GM12878 (cell line): ENCODE data around the gene SLC29A2. TPM values are rescaled to one million over a fixed set of nuclear protein-coding genes. Genes with fewer than 3 reads are reported as not detected.

Source experiments
- ATAC-seq: fragments of 200-7000 bp; cut with Tn5 transposase; 3 replicates; pipeline ENCODE4 v1.9.1; 2020; ENCODE audit warnings: mild to moderate bottlenecking, moderate library complexity
- BruUV-seq: library from RNA; stranded (reverse); fragments of 400-500 nt; replicated peaks from 2 replicates; lab custom pipeline; 2021; lab: Mats Ljungman, UMichigan
- CTCF ChIA-PET: fragments of 300-600 bp; sonication (Branson Sonifier 250); formaldehyde crosslinking; extraction: SDS; loops from one replicate; lab custom pipeline; 2021; ENCODE audit warnings: inconsistent platforms; lab: Yijun Ruan, JAX
- POLR2A ChIA-PET: fragments of 350-600 bp; formaldehyde crosslinking; extraction: SDS; loops from one replicate; lab custom pipeline; 2021; ENCODE audit warnings: inconsistent platforms; lab: Charles Lee
- RAD21 ChIA-PET: fragments of 300-600 bp; sonication (Branson Sonifier 250); formaldehyde crosslinking; loops from one replicate; lab custom pipeline; 2023; ENCODE audit warnings: antibody characterized with exemption; ENCODE audit not compliant: unreplicated experiment; lab: Charles Lee
- SMC1A ChIA-PET: fragments of 300-600 bp; sonication (Branson Sonifier 250); formaldehyde crosslinking; loops from one replicate; lab custom pipeline; 2023; ENCODE audit not compliant: unreplicated experiment, uncharacterized antibody; lab: Charles Lee
- DNase-seq: peaks from one replicate; pipeline ENCODE4 v3.0.0-alpha.2; 2011; ENCODE audit warnings: low read depth, low spot score
- FAIRE-seq: peaks from 3 replicates; lab custom pipeline; 2011; peaks lifted over from hg19 to GRCh38; lab: Jason Lieb, UNC
- H2AFZ ChIP-seq: 2 replicates; pipeline ENCODE4 v1.6.0; 2011; ENCODE audit warnings: low read depth, low read length, control low read depth; ENCODE audit not compliant: control insufficient read depth
- H3K27ac ChIP-seq: 2 replicates; pipeline ENCODE4 v1.5.1; 2011; ENCODE audit warnings: control low read depth; ENCODE audit not compliant: control insufficient read depth, insufficient read depth
- H3K27me3 ChIP-seq, 2 experiments: replicated peaks in 1 of 2; 2 replicates each; pipeline versions ENCODE4 v1.6.0 to v1.6.1; 2011; ENCODE audit warnings: low read length in 1 of 2; ENCODE audit not compliant: control insufficient read depth in 2 of 2, insufficient read depth in 2 of 2
- H3K36me3 ChIP-seq, 2 experiments: 2 replicates each; pipeline ENCODE4 v1.5.1; 2011; ENCODE audit warnings: low read length in 1 of 2; ENCODE audit not compliant: control insufficient read depth in 2 of 2, insufficient read depth in 2 of 2
- H3K4me1 ChIP-seq: 2 replicates; pipeline ENCODE4 v1.6.1; 2011; ENCODE audit warnings: mild to moderate bottlenecking, low read length, moderate library complexity, mixed read lengths; ENCODE audit not compliant: control insufficient read depth, insufficient read depth
- H3K4me2 ChIP-seq: 2 replicates; pipeline ENCODE4 v1.6.0; 2011; ENCODE audit warnings: control low read depth; ENCODE audit not compliant: control insufficient read depth, insufficient read depth
- H3K4me3 ChIP-seq: fragments of 200-600 bp; sonication (generic); 2 replicates; pipeline ENCODE4 v1.5.1; 2016
- H3K79me2 ChIP-seq: 2 replicates; pipeline ENCODE4 v1.6.0; 2011; ENCODE audit warnings: low read length; ENCODE audit not compliant: control insufficient read depth, insufficient read depth
- H3K9ac ChIP-seq: 2 replicates; pipeline ENCODE4 v1.8.0; 2011; ENCODE audit warnings: low read length, control low read depth, mixed read lengths; ENCODE audit not compliant: control insufficient read depth, insufficient read depth
- H3K9me3 ChIP-seq: replicated peaks from 3 replicates; pipeline ENCODE4 v1.5.1; 2011; ENCODE audit warnings: mild to moderate bottlenecking, low read length; ENCODE audit not compliant: control insufficient read depth, insufficient read depth
- H4K20me1 ChIP-seq: 2 replicates; pipeline ENCODE4 v1.6.0; 2011; ENCODE audit not compliant: control insufficient read depth, insufficient read depth
- ASH2L ChIP-seq: fragments of 300-600, 200-600 bp; sonication (generic); IDR thresholded peaks from 2 replicates; pipeline ENCODE4 v1.6.1; 2017; ENCODE audit warnings: low read depth, mild to moderate bottlenecking, borderline replicate concordance
- CREB1 ChIP-seq: IDR thresholded peaks from 2 replicates; pipeline ENCODE4 v1.6.1; 2012; ENCODE audit warnings: low read depth, mild to moderate bottlenecking, inconsistent platforms
- CUX1 ChIP-seq: IDR thresholded peaks from 2 replicates; pipeline ENCODE4 v1.6.1; 2012; ENCODE audit warnings: improper control_type of control experiment, low read depth, low read length; ENCODE audit not compliant: insufficient replicate concordance
- E2F8 ChIP-seq: fragments of 450-650 bp; IDR thresholded peaks from 2 replicates; pipeline ENCODE4 v1.6.1; 2018; ENCODE audit warnings: mild to moderate bottlenecking, low read depth, moderate library complexity; ENCODE audit not compliant: partially characterized antibody
- FOXK2 ChIP-seq: fragments of 450-650 bp; IDR thresholded peaks from 2 replicates; pipeline ENCODE4 v1.6.1; 2017; ENCODE audit warnings: mild to moderate bottlenecking, moderate library complexity
- PAX8 ChIP-seq: fragments of 450-650 bp; IDR thresholded peaks from 2 replicates; pipeline ENCODE4 v1.6.1; 2017; ENCODE audit warnings: mild to moderate bottlenecking, moderate library complexity
- SIX5 ChIP-seq: IDR thresholded peaks from 2 replicates; pipeline ENCODE4 v1.6.1; 2011; ENCODE audit warnings: mild to moderate bottlenecking, low read depth, low read length, moderate library complexity; ENCODE audit not compliant: severe bottlenecking
- WGBS: methylation state at CpG from one replicate; pipeline ENCODE4 v1.1.6; 2016; ENCODE audit warnings: low lambda C conversion rate; ENCODE audit not compliant: insufficient replicate concordance, insufficient coverage; ENCODE audit errors: missing lambda C conversion rate; 5-methylcytosine and 5-hydroxymethylcytosine counted together
- in situ Hi-C: fragments of 300-500 bp; cut with MboI; formaldehyde crosslinking; loops from 9 replicates; pipeline ENCODE4 v1.14.3; 2018; ENCODE audit warnings: mixed read lengths
- intact Hi-C: fragments of 100-400 bp; cut with micrococcal nuclease; formaldehyde crosslinking; loops from one replicate; pipeline ENCODE4 v1.14.2; 2022; ENCODE audit not compliant: unreplicated experiment
- polyA plus RNA-seq, 11 experiments: library from polyadenylated mRNA; depleted of rRNA in 4 of 11; unstranded in 6 of 11; stranded (reverse) in 5 of 11; fragments of >200 nt; fragmentation: Nextera tagmentation in 4 of 11; fragmentation: Illumina TruSeq in 1 of 11; extraction: Ambion mirVana in 4 of 11; extraction: Trizol in 1 of 11; gene quantifications; 1 replicate in 1 of 11; 2 replicates in 10 of 11; pipeline versions ENCODE4 v1.2.1 to v1.2.3, GENCODE V29; 2011 to 2016; ENCODE audit warnings: inconsistent platforms in 2 of 11, missing spikeins in 2 of 11, low read depth in 1 of 11
- total RNA-seq, 4 experiments: library from RNA; depleted of rRNA in 3 of 4; stranded (reverse); fragments of >200 nt in 3 of 4; fragmentation: Illumina TruSeq in 1 of 4; extraction: Trizol in 1 of 4; gene quantifications; 2 replicates each; pipeline versions ENCODE4 v1.2.1 to v1.2.3, GENCODE V29; 2013 to 2021
- TF ChIP-seq, protein P1 (sequence below): IDR thresholded peaks from 2 replicates; pipeline ENCODE4 v1.6.1; 2012; ENCODE audit warnings: mild to moderate bottlenecking, low read depth, low read length

The SLC29A2 gene
- total and polyA plus RNA-seq, 10 of the 15 experiments (the other 5 are each of a cell fraction or from before 2014, with no cell fraction given), result 0.27 to 7.5 (median 2.2) TPM

DNA sequence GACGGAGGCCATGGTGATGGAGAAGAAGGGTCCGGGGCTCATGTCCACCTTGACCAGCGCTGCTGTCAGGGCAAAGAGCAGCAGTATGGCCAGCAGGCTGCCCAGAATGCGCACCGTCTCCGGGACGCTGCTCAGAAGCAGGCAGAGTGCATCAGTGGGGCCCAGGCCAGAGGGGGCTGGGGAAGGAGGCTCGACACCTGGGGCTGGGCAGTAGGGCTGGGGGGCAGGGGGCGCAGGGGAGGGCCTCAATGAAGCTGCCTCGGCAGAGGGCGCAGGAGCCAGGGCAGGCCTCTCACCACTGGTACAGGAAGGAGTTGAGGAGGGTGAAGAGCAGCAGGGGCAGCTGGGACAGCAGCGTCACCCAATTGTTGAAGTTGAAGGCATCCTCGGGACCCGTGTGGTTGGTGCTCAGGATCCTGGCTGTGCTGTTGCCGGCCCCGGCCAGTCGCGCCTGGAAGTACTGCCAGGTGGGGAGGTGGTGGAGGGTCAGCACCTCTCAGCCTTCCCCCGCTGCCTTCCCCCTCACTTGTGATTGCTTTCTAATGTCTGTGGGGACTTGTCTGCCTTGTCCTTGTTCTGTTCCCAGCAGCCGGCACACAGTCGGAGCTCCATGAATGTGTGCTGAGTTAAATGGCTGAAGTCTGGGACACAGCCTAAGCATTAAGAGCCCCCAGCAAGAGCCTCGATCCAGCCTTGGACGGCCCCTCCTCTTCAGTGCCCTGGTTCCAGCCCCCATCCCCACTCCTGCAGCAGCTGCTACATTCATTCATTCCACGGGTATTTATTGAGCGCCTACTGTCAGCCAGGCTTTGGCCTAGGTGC is 2.3 kb downstream of the SLC29A2 start:
- no TSS peak for BruUV-seq
- Histone ChIP-seq H4K20me1 (no peaks in the 10 kb centered on the region), H3K27ac (no peak overlapping the region), H3K79me2 (no peaks in the 10 kb centered on the region; the same call in none of the 2 replicates), H3K9ac (no peak overlapping the region), H3K4me2 (0 out of 2 replicates have a peak overlapping the region, but pooled peaks have one; percentile 7), H3K4me3 (no peak overlapping the region), H3K27me3 (no peaks in the 10 kb centered on the region; a peak in 1 of 4 replicates), H3K9me3 (no peaks in the 10 kb centered on the region), H3K36me3 (no peaks in the 10 kb centered on the region; a peak in 2 of 4 replicates), H3K4me1 (peaks cover 4% of the 10 kb centered on the region; the same call in 1 of the 2 replicates), H2AFZ (no peak overlapping the region)
- ChIA-PET POLR2A (interaction anchor here (0.6 kb wide), 1 partner anchor 140 kb away, joined by 5 read pairs; no protein-coding TSS in a partner anchor), RAD21 (interaction anchor here (3.2 to 3.9 kb wide), 2 partner anchors 17 to 57 kb away, joined by 18 to 21 read pairs; no protein-coding TSS in a partner anchor), SMC1A (interaction anchor here (0.6 kb wide), 1 partner anchor 17 kb away, joined by 3 read pairs; no protein-coding TSS in a partner anchor), CTCF (interaction anchor here (1.1 to 3.4 kb wide), 3 partner anchors 17 to 80 kb away, joined by 6 to 18 read pairs (median 8); partner anchors contain the start of gene YIF1A)
- DNase-seq (no peak), ATAC-seq (no peak), FAIRE-seq (no peak)
- WGBS, result 83% methylated on average over 22 of the region's 25 CpGs
- intact Hi-C loops, result no loop called here
- TF ChIP-seq FOXK2 (no peak), E2F8 (no peak), CUX1 (no peak), PAX8 (no peak), ASH2L (no peak), SIX5 (no peak), CREB1 (no peak)
- TF ChIP-seq, protein P1, sequence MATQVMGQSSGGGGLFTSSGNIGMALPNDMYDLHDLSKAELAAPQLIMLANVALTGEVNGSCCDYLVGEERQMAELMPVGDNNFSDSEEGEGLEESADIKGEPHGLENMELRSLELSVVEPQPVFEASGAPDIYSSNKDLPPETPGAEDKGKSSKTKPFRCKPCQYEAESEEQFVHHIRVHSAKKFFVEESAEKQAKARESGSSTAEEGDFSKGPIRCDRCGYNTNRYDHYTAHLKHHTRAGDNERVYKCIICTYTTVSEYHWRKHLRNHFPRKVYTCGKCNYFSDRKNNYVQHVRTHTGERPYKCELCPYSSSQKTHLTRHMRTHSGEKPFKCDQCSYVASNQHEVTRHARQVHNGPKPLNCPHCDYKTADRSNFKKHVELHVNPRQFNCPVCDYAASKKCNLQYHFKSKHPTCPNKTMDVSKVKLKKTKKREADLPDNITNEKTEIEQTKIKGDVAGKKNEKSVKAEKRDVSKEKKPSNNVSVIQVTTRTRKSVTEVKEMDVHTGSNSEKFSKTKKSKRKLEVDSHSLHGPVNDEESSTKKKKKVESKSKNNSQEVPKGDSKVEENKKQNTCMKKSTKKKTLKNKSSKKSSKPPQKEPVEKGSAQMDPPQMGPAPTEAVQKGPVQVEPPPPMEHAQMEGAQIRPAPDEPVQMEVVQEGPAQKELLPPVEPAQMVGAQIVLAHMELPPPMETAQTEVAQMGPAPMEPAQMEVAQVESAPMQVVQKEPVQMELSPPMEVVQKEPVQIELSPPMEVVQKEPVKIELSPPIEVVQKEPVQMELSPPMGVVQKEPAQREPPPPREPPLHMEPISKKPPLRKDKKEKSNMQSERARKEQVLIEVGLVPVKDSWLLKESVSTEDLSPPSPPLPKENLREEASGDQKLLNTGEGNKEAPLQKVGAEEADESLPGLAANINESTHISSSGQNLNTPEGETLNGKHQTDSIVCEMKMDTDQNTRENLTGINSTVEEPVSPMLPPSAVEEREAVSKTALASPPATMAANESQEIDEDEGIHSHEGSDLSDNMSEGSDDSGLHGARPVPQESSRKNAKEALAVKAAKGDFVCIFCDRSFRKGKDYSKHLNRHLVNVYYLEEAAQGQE, result no peak
- in situ Hi-C loops, result no loop called here
